Urothelium cell line (cell line): Measurements from ENCODE around the gene TRMT61A.
"Not testable (repeated sequence)": the region's sequence is repeated elsewhere in the genome, so short reads cannot be mapped to it uniquely, and the experiment has no call there.

Experiments
- DNase-seq: peaks from one replicate; pipeline ENCODE4 v3.0.0; 2011; ENCODE audit warnings: low spot score, mixed read lengths
- FAIRE-seq: peaks from 2 replicates; lab custom pipeline; 2011; peaks lifted over from hg19 to GRCh38; lab: Jason Lieb, UNC

TRMT61A gene

DNA sequence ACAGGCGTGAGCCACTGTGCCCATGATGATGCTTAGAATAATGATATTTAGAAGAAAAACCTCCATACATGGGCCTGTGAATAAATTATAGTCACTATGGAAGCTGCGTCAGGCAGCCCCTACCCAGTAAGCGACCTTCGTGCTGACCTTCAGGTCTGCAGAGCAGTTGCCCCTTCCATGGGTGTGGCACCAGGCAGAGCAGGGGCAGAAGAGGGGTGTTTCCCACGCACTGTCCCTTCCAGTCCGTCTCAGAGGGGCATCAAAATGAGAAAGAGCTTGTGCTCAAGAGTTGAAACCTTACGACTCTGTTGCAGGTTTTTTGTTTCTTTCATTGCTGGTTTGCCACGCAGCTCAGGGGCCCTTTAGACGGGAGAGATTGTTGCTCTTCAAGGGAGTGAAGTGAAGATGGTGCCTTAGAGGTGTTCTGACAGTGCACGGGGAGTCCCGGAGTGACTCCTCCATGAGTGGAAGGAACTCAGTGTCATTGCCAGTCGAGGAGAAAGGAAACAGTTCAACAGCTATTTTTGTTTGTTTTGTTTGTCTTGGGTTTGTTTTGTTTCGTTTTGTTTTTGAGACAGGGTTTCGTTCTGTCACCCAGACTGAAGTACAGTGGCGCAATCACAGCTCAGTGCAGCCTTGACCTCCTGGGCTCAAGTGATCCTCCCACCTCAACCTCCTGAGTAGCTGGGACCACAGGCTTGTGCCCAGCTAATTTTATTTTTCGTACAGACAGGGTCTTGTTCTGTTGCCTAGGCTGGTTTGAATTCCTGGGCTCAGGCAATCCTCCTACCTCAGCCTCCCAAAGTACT is 20.3 kb upstream of the TRMT61A start:
- no peak for FAIRE-seq
- DNase-seq: no peak

DNA sequence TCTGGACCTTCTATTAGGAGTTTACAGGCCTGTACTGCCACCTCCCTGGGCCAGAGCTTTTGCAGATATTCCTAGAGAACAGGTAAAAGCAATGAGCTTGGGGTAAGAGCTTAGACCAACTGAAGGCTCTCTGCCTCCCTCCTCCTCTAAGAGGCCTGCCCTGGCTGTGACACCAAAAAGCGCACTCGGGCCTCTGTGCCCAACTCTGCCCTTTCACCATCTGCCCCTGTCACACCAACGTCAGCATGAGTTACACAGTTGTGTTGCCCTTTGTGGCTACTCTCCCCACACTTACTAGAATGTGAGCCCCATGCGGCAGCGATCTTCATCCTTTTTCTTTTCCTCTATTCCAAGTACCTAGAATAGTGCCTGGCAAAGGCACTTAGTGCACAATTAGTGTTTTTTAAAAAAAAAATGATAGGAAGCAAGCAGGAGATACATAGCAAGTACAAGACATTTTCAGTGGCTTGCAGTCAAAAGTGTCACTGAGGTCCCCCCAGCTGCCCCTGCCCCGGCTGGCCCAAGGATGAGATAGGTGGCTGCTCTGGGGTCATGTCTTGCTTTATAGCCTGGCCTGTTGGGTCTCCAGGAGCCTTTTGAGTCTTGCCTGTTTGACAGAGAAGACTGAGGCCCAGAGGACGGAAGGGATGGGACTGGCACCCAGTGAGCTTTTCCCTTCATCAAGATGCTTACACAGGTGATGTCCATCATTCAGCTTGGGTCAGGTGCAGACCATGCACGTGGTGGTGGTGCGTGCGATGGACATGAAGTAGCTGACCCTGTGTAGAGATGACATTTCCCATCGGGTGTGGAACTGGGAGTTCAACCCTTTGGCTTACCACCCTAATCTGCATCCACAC is 18.9 kb upstream of the TRMT61A start:
- DNase-seq (no peak), FAIRE-seq (no peak)

DNA sequence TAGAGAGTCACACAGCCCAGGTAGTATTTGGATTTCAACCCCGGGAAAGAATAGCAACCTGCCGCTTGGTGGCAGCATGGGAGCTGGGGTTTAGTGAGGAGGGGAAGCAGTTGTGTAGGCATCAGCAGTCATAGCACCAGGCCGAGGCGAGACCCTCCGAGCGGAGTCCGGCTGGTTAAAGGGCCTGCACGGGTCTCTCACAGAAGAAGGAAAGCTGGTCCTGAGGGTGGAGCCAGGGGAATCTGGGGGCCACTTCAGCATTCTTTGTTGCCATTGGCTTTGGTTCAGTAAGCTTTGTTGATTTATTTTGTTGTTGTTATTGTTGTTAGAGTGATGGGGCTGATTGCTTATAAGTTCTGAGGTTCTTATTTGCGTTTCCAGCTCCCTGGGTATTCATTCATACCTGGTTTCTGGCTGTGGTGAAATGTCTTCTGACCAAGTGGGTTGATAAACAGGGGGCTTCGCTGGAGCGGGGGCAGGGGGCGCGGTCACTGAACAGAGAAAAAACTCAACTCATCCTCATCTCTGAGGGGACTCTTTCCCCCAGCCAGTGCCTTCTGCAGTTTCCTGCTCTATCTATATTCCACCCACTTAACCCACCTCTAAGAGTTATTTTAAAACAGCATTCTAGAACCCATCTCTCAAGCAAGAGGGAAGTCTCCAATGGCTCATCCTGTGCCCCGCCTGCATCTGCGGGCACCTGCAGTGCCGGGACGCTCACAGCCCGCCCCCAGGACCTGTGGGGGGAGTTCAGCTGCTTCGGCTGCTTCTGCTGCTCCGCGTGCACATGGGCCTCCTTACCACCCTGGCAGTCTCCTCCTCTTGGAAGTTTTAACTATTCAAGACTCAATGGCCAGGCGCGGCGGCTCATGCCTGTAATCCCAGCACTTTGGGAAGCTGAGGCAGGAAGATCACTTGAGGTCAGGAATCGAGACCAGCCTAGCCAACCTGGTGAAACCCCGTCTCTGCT is 18.0 kb upstream of the TRMT61A start:
- DNase-seq (no peak), FAIRE-seq (no peak)

DNA sequence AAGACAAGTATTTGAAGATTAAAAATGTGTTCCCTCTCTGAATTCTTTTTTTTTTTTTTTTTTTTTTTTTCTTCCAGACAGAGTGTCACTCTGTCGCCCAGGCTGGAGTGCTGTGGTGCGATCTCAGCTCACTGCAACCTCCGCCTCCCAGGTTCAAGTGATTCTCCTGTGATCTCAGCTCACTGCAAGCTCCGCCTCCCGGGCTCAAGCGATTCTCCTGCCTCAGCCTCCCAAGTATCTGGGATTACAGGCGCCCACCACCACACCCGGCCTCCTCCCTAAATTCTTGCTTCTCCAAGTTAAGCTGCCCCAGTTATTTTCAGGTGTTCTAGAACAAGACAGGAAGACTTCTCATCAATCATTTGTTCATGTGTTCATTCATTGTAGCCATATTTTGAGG is 16.8 kb upstream of the TRMT61A start:
- DNase-seq, FAIRE-seq: not testable (repeated sequence)

DNA sequence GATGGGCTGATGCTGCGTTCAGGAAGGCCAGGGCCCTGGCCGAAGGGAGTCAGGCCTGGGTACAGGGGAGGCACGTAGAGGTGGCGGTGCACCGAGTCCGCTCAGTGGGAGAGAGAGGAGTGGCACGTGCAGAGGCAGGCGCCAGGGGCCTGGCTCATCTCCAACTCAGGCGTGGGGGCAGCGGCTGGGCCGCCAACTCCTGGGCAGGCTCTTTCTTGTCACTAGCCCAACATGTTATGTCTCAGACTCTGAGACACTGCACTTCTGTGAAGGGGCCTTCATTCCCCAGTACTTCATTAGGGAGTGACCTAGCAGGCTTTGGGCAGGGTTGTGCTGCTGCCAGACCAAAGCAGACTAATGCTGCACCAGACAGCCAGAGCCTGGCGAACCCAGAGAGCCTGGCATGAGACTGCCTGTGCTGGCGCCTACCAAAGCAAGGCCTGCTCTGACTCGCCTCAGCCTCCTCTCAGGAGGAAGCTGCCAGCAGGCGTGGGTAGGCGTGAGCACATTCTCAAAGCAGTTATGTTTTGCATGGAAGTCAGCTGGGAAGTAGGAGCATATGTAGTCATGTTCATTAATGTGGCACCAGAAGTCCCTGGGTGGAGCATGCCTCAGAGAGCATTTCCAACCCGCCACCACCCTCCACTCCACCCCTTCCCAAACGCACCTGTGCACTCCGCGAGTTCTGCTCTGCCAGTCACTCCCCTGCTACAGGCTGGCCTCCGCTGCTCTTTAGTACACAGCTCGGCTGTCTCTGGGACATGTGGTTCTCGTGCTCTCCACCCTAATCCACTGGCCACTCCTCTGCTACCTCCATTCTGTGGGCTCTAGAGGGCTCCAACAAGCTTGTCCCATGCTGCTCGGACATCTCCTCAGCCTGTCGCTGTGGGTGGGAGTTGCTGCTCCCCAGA is 16.0 kb upstream of the TRMT61A start:
- DNase-seq (no peak), FAIRE-seq (no peak)

DNA sequence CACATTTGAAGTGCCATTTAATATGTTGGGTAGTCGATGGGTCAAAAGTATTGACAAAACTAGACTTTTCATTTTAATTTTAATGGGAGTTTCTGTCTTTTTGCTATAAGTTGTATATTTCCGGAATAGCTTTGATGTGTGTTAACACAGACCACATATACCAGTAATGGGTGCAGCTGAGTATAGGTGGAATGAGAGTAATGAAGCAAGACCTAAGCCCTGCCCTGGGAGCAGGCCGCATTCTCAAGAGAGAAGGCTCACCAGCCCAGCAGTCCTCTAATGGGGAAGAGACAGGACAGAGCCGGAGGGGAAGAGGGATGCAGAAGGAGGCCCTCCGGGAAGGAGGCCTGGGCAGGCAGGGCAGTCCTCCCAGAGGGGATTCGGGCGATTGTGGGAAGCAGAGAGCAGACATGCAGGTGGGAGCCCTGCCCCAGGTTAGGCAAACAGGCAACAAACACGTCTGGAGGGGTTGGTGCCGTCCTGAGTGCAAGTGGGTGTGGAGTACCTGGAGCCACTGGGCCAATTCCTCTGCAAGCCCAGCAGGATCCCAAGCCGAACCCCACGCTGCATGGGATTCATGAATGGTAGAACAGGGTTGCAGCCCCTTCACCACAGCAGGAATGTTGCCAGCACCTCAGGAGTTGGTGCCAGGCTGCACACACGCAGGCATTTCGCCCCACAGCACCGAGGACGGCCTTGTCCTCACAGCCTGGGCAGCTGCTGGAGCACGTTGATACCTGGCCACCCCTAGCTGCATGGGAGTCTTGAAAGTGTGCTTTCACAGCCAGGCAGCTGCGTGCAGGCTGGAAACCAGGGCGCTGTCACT is 14.2 kb upstream of the TRMT61A start:
- DNase-seq (no peak), FAIRE-seq (no peak)

DNA sequence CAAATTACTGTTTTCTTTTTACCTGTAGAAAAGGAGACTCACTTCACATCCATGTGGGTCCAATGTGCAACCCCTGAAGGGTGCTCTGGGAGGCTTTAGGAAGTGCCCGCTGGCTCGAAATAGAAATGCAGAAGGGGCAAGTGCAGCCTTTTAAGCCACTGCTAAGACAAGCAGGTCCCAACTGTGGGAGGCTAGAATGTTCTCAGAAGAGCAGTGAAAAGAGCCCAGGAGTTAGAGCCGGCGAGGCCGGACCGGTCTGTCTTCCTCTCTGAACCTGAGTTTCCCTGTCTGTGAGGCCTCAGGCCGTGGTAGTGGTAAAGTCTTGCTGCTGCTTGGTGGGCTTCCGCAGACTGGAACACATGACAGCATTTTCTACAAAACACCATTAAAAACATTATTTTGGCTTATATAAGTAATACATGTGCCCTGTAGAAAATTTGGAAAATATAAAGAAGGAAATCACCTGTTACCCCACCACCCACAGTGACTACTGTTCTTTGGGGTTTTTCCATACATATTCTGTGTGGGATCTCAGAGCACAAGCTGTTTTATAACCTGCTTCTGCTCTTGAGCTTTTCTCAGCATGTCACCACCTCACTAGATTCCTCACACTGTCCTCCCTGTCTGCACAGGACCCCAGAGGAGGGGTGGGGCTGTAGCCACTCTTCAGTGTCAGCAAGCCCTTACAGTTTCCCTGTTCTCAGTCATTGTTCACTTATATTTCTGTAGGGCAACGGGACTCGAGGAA is 12.4 kb upstream of the TRMT61A start:
- FAIRE-seq: no peak
- DNase-seq: no peak

DNA sequence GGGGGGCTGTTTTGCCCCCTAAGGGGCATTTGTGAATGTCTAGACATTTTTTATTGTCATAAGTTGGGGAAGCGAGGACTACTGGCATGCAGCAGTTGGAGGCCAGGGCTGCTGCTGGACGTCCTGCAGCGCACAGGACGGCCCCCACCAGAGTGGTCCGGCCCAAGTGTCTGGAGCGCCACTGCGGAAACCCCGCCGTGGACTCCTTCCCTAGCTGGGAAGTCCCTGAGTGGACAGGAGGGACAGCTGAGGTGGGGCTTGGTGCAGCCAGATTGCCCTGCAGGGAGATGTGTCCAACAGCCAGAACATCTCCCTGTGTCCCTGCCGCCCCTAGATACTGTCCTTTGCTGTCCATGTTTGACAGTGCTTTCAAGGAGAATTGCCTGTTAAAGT is 11.8 kb upstream of the TRMT61A start:
- DNase-seq (no peak), FAIRE-seq (no peak)

DNA sequence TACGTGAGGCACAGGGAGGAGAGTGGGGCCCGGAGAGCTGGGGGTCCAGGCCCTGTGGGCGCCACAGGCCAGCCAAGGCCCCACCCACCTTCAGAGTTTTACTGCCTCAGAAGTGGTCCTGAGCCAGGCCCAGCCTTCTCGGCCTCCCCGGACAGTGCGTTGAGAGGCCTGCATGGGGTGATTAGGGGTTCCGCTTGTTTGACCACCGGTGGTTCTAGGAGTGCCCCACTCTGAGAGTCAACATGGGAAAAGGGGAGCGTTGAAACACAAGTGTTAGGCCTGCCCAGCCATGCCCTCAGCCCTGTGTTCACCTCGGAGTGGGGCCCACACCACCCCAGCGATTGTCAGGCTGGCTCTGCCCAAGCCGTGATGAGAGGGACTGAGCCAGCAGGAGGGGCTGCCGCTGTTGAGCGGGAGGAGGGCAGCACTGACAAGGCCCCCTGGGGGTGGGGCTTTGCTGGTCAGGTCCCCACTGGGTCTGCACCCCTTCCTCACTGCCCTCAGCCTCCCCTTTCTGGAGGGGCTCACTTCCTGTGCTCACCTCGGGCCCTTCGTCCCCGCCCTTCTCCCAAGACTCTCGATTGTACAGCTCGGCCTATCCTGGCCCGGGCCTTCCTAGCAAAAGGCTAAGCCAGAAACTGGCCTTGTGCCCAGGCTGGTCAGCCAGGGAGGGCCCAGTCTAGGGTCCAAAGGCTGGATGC is 11.1 kb upstream of the TRMT61A start:
- FAIRE-seq: no peak

DNA sequence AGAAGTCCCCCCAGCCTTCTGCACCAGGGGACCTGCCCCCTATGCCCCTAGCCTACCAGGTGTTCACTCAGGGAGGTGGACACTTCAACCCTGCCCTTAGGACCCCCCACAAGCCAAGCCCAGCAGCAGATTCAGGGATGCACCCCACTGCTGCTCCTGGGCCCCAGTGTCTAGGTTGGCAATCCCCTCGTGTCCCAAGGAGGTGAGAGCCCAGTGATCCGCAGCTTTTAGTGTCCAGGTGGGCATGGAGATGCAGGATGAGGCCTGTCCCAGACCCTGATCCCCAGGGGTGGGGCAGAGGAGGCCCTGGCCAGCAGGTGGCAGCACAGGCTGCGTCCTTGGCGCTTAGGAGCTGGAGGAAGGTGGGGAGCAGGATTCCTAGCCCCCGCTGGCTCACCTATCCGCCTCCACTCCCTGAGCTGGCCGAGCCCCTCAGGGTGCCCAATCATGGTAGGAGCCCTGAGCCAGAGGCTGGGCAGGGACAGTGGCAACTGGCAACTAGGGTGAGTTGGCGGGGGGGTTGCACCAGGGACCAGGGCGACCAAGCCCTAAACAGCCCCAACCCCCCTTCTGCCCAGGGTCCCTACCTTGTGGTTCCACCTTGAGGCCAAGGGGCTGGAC is 10.5 kb upstream of the TRMT61A start:
- DNase-seq: peak; percentile 66
- no peak for FAIRE-seq

More for the DNA sequence above, 11.1 kb upstream of the TRMT61A start:
- no peak for DNase-seq

DNA sequence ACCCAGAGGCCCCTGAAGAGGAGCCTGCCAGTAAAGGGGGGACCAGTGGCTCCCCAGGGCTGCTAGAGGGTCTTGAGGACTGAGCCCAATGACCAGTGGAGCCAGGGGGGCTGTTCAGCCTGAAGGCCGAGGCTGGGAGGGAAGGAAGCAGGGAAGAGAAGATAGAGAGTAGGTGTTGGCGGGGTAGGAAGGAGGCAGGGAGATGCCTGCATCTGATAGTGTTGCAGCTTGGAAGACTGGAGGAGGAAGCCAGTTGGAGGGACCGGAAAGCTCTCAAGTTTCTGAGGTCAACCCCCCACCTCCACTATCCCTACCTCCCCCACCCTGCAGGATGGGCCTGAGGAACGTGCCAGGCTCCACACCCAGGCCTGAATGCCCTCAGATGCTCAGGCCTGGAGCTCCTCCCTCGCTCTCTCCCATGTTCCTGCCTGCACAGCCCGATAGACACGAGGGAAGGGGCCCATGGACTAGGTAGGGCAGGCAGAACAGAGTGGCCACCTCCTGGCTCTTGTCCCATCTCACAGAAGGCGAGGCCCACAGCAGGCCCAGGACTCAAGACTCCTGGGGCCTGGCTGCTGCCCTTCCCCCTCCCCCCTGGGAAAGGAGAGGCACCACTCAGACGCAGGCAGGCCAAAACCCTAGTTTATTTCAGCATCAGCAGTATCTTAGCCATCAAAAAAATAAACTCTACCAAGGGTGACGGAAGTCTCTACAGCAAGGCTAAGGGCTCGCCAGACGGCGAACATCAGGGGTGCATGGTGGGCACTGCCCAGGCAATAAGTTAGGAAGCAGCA is 9.8 kb upstream of the TRMT61A start:
- DNase-seq: no peak
- no peak for FAIRE-seq

DNA sequence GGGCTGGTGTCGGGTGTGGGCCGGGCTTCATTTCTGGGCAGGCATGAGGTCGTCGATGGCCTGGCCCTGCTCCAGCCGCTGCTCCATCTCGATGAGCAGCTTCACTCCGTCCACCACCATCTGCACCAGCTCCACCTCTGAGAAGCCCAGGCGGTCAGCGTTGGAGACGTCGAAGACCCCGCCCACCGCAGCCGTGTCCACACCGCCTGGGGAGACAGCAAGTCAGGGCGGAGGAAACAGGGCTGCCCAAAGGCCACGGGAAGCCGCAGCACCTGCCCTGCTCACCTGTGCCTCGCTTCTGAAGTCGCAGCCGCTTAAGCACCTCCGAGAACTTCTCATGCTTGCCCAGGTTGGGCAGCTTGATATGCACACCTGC is 9.2 kb upstream of the TRMT61A start:
- FAIRE-seq (no peak), DNase-seq (no peak)

DNA sequence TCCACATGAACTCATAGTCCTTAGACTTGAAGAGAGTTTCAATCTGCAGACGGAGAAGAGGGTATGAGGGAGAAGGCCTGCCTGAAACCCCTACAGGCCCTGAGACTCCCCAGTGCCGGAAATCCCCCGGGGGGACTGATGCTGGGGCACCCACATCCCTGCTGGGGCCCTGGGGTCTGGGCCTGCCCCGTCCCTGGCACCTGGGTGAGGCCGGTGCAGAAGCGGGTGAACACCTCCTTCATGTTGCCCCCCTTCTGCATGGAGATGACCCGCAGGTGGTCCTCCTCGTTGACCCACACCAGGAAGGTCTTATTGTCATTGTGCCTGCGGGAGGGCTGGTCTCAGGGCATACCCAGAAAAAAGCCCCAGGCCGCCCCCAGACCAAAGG is 8.7 kb upstream of the TRMT61A start:
- FAIRE-seq (no peak), DNase-seq (no peak)

DNA sequence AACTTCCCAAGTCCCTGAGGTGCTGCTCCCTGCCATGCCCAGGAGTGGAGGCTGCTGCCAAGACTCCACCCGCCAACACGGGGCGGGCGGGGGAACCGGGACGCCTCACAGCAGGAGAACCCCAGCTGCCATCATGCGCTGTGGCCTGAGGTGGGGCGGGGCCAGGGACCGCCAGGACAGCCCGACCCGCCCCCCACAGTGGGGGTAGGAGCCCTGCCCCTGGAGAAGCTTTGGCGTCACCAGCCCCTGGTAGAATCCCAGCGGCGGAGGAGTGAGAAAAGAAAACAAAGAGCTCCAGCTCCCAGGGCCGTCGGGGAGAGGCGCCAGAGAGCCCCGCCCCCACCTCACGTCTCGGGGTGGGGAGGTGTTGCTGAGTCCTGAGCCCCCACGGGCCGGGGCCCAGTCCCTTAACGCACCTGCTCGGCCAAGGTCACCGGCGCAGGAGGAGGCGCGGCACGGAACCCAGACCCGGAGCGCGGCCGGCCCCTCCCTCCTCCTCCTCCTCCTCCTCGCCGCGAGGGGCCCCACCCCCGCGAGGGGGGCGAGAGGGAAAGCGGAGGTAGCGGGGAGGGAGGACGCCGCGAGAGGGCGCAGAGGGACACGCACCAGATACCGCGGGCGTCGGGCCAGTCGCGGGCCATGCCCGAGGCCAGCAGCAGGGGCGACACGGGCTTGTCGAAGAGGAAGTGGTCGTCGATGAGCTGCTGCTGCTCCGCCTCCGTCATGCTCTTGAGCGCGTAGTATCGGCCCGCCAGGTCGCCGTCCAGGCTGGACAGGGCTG is 8.1 kb upstream of the TRMT61A start:
- DNase-seq (peak; percentile 88), FAIRE-seq (no peak)

DNA sequence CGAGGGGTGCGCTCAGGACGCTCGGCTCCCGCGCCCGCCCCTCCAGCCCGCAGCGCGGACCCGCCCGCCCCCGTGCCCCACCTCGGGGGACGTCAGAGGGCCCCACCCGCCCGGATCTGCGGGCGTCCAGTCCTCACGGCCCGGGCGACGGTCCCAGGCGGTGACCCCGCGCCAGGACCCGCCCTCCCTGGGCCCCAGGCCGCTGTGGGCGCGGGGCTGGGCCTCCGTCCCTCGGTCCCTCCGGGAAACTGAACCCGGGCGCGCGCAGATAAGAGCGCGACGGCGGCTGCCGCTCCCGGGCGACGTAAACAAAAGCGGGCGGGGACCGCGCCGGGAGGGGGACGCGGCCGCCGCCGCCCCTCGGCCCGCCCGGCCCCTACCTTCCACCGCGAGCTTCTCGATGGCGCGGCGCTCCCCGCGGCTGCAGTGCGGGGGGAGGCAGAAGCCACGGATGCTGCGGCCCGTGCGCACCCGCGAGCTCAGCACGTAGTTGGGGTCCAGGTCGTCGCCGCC is 7.5 kb upstream of the TRMT61A start:
- DNase-seq (no peak), FAIRE-seq (no peak)
